Gastrocnemius medialis (tissue), 4 donors: ENCODE measurements around the gene NKIRAS2. TPM values are rescaled to one million over a fixed set of nuclear protein-coding genes. Genes with fewer than 3 reads are reported as not detected.

ENCODE experiments used
- ATAC-seq, 2 donors: fragments of 150-250 bp; one replicate each; pipeline ENCODE4 v1.9.1; 2016
- DNase-seq, 2 donors: peaks; one replicate each; pipeline ENCODE4 v3.0.0-alpha.2; 2019
- H3K27ac ChIP-seq, 4 donors: fragments of 200-600 bp; sonication (generic); 1 replicate in 1 of 4; 2 replicates in 3 of 4; pipeline ENCODE4 v1.5.1; 2016 to 2018; ENCODE audit warnings: mild to moderate bottlenecking in 2 of 4, moderate library complexity in 1 of 4
- H3K27me3 ChIP-seq, 3 donors: fragments of 200-600 bp; sonication (generic) in 2 of 3; 1 replicate in 1 of 3; 2 replicates in 2 of 3; pipeline versions ENCODE4 v1.5.1 to v1.6.0; 2016 to 2019; ENCODE audit warnings: mild to moderate bottlenecking in 1 of 3, moderate library complexity in 1 of 3
- H3K36me3 ChIP-seq, 2 donors: fragments of 200-600 bp; sonication (generic) in 1 of 2; one replicate each; pipeline ENCODE4 v1.5.1; 2017 to 2018
- H3K4me1 ChIP-seq, 2 donors: fragments of 200-600 bp; sonication (generic) in 1 of 2; one replicate each; pipeline ENCODE4 v1.5.1; 2016 to 2017; ENCODE audit warnings: mild to moderate bottlenecking in 2 of 2
- H3K4me3 ChIP-seq, 4 donors: fragments of 200-600 bp; sonication (generic) in 3 of 4; 1 replicate in 1 of 4; 2 replicates in 3 of 4; pipeline ENCODE4 v1.5.1; 2016 to 2019; ENCODE audit warnings: mild to moderate bottlenecking in 2 of 4
- H3K9me3 ChIP-seq, 3 donors: fragments of 200-600 bp; sonication (generic) in 2 of 3; 1 replicate in 1 of 3; 2 replicates in 2 of 3; pipeline ENCODE4 v1.5.1; 2016 to 2019
- POLR2A ChIP-seq, 2 donors: fragments of 450-650 bp; IDR thresholded peaks; one replicate each; pipeline ENCODE4 v1.6.1; 2017; ENCODE audit warnings: antibody characterized with exemption in 2 of 2, mild to moderate bottlenecking in 2 of 2, moderate library complexity in 2 of 2
- in situ Hi-C, 4 donors: fragments of 200-750 bp; cut with MboI; loops; one replicate each; pipeline versions ENCODE4 v1.15.0 to v1.8.0; 2017; ENCODE audit warnings: low sequenced_read_pairs in 4 of 4
- intact Hi-C: fragments of 100-400 bp; cut with DNase I; formaldehyde crosslinking; loops from one replicate; pipeline ENCODE4 v1.15.1; 2023; ENCODE audit warnings: low total_unique reads
- total RNA-seq, 4 donors: library from RNA; depleted of rRNA; stranded (reverse); fragments of >200 nt; gene quantifications; one replicate each; pipeline versions ENCODE4 v1.1.0 to v1.2.3, GENCODE V29; 2016
- TF ChIP-seq, protein P1 (sequence below), 5 experiments: fragments of 450-650 bp in 3 of 5; fragments of 200-600 bp in 2 of 5; sonication (generic) in 2 of 5; IDR thresholded peaks in 4 of 5; conservative IDR thresholded peaks in 1 of 5; 1 replicate in 4 of 5; 2 replicates in 1 of 5; pipeline ENCODE4 v1.5.1; 2016 to 2019; ENCODE audit warnings: antibody characterized with exemption in 5 of 5, mild to moderate bottlenecking in 3 of 5, moderate library complexity in 3 of 5

The NKIRAS2 gene
- total RNA-seq, 4 donors from 2014 or later, result 48.8 to 77.0 (median 63.4) TPM

DNA sequence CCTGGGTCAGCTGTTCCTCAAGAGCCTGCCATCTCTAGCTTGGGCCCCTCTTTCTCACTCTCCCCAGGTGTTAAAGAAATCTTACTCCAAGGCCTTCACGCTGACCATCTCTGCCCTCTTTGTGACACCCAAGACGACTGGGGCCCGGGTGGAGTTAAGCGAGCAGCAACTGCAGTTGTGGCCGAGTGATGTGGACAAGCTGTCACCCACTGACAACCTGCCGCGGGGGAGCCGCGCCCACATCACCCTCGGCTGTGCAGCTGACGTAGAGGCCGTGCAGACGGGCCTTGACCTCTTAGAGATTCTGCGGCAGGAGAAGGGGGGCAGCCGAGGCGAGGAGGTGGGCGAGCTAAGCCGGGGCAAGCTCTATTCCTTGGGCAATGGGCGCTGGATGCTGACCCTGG, 46.5 kb upstream of the NKIRAS2 start:
- ATAC-seq, result peak in 1 of 2 donors; percentile 4
- in situ Hi-C loops, result no loop called here

DNA sequence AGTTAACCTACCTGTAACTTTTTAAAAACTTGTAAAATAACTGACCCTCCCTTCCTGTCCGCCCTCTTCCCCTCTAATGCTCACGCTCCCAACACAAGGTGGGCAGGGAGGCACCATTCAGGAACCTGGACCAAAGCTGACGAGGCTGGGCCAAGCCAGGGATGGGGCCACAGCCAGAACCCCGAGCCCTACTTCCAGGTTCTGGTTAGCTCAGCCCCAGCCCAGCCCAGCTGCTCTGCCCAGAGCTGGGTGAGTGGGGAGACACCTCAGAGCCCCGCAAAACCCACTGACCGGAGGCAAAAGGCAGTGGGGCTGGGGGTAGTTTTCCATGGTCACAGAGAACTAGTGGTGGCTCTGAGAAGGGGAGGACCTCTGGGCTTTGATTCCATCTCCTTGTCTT, 45.9 kb upstream of the NKIRAS2 start:
- TF ChIP-seq POLR2A (IDR thresholded peaks at IDR 0.05), result no peak
- TF ChIP-seq, protein P1, sequence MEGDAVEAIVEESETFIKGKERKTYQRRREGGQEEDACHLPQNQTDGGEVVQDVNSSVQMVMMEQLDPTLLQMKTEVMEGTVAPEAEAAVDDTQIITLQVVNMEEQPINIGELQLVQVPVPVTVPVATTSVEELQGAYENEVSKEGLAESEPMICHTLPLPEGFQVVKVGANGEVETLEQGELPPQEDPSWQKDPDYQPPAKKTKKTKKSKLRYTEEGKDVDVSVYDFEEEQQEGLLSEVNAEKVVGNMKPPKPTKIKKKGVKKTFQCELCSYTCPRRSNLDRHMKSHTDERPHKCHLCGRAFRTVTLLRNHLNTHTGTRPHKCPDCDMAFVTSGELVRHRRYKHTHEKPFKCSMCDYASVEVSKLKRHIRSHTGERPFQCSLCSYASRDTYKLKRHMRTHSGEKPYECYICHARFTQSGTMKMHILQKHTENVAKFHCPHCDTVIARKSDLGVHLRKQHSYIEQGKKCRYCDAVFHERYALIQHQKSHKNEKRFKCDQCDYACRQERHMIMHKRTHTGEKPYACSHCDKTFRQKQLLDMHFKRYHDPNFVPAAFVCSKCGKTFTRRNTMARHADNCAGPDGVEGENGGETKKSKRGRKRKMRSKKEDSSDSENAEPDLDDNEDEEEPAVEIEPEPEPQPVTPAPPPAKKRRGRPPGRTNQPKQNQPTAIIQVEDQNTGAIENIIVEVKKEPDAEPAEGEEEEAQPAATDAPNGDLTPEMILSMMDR (IDR thresholded peaks at IDR 0.05 in 4 of 5, conservative IDR thresholded peaks at IDR 0.05 in 1 of 5), result no peak
- DNase-seq (no peak), ATAC-seq (no peak)
- no peaks in the 10 kb centered on the region for H3K9me3 ChIP-seq
- no peak overlapping the region for H3K4me3 ChIP-seq
- H3K4me1 ChIP-seq, result peaks cover 23 to 35% of the 10 kb centered on the region in 2 donors
- peak overlapping the region; percentile 72 to 85 (median 77) for H3K27ac ChIP-seq
- H3K27me3 ChIP-seq, result no peaks in the 10 kb centered on the region
- intact Hi-C loops (no loop called here), in situ Hi-C loops (no loop called here)
- peaks cover 4 to 63% of the 10 kb centered on the region in 2 donors for H3K36me3 ChIP-seq

More for the DNA sequence above, 46.5 kb upstream of the NKIRAS2 start:
- intact Hi-C loops, result no loop called here
- H3K27ac ChIP-seq, result peak overlapping the region; percentile 72 to 85 (median 77)
- H3K27me3 ChIP-seq, result no peaks in the 10 kb centered on the region
- peaks cover 23 to 38% of the 10 kb centered on the region in 2 donors for H3K4me1 ChIP-seq
- H3K9me3 ChIP-seq, result no peaks in the 10 kb centered on the region
- peaks cover 4 to 63% of the 10 kb centered on the region in 2 donors for H3K36me3 ChIP-seq
- DNase-seq, result peak in 1 of 2 donors; percentile 30
- TF ChIP-seq, protein P1 (IDR thresholded peaks at IDR 0.05 in 4 of 5, conservative IDR thresholded peaks at IDR 0.05 in 1 of 5), result no peak
- no peak for TF ChIP-seq POLR2A (IDR thresholded peaks at IDR 0.05)
- H3K4me3 ChIP-seq, result no peak overlapping the region

DNA sequence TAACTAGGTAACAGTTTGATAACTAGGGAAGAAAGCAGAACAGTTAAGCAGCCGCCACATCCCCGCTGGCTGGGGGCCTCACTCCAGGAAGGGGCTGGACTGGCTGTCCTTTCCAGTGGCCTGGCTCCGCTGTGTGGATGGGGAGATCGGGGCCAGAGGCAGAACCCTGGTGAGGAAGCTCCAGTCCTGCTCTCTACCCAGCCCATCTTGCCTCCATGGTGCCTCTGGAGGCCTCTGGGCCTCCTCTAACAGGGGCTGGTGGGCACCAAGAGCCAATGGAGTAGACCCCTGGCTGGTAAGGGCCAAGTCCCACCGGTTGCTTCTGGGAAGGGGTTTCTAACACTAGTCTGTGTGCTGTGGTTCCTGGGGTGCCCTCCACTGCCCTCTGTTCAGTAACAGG, 45.2 kb upstream of the NKIRAS2 start:
- Histone ChIP-seq H3K36me3 (peaks cover 4 to 60% of the 10 kb centered on the region in 2 donors), H3K27me3 (no peaks in the 10 kb centered on the region), H3K4me3 (no peak overlapping the region), H3K27ac (peak overlapping the region; percentile 9 to 85 (median 72)), H3K9me3 (no peaks in the 10 kb centered on the region), H3K4me1 (peaks cover 23 to 35% of the 10 kb centered on the region in 2 donors)
- in situ Hi-C loops (no loop called here), intact Hi-C loops (no loop called here)
- no peak for ATAC-seq
- no peak for DNase-seq
- TF ChIP-seq POLR2A (IDR thresholded peaks at IDR 0.05), result no peak
- TF ChIP-seq, protein P1 (IDR thresholded peaks at IDR 0.05 in 4 of 5, conservative IDR thresholded peaks at IDR 0.05 in 1 of 5), result no peak

DNA sequence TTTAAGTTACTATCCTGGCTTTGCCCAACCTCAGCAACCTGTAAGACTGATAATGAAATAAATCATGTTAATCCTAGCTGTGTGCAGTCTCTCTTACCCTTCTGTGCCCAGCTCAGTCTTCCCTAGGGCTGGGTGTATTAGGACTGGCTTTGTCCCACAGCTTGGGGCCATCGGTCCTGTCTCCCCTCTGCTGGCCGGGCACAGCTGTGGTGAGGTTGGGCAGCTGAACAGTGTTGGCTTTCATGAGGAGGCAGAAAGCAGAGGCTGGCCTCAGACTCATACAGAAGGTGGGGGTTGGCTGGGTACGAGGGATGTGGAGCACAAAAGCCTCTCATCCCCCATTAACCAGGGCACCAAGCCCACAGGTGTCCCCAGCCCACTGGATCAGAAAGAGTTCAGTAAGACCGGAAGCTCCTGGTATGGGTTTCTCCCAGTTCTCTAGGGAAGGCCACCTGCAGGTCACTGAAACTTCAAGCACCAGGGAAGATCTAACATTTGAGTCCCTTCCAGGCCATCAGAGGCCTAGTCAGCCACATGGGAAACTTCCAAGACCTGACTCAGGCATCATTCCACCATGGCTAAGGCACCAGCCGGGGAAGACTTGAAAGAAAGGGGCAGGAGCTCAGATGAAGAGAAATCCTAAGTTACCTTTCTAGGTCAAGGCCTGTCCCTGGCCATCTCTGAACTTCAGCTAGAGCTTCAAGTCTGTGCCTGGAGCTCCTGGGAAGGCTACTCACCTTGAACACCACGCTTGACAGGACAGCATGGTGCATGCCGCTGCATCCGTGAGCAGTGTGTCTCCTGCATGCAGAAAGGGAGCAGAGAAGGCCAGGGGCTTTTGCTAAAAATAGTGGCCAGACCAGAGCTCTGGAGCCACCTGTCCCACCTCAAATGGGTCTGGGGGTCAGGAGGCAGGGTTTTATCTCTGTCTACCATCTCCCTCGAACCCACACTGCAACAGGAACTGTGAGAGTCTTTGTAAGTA, 44.5 kb upstream of the NKIRAS2 start:
- Histone ChIP-seq H3K9me3 (no peaks in the 10 kb centered on the region), H3K27me3 (no peaks in the 10 kb centered on the region), H3K4me3 (no peak overlapping the region), H3K36me3 (peaks cover 4 to 66% of the 10 kb centered on the region in 2 donors), H3K4me1 (peaks cover 23 to 35% of the 10 kb centered on the region in 2 donors), H3K27ac (peak overlapping the region; percentile 9 to 85 (median 72))
- TF ChIP-seq, protein P1 (IDR thresholded peaks at IDR 0.05 in 4 of 5, conservative IDR thresholded peaks at IDR 0.05 in 1 of 5), result no peak
- no peak for TF ChIP-seq POLR2A (IDR thresholded peaks at IDR 0.05)
- intact Hi-C loops, result no loop called here
- peak in 1 of 2 donors; percentile 37 for DNase-seq
- in situ Hi-C loops, result no loop called here
- ATAC-seq, result peak; percentile 10 to 31
